HepG2 (cell line): Measurements from ENCODE around the gene CNKSR3. TPM values are rescaled to one million over a fixed set of nuclear protein-coding genes. Genes with fewer than 3 reads are reported as not detected.
A peak's percentile ranks its signal among the peaks of the same experiment; 100 is the strongest.

ENCODE experiments used
- AHDC1 ChIP-seq: sonication (generic); formaldehyde crosslinking; IDR thresholded peaks from 2 replicates; pipeline ENCODE4 v1.5.1; 2020; ENCODE audit warnings: mild to moderate bottlenecking, missing genetic modification reagents, borderline replicate concordance
- ARID3A ChIP-seq: IDR thresholded peaks from 2 replicates; pipeline ENCODE4 v1.6.1; 2012; ENCODE audit warnings: low read depth, low read length, improper control_type of control experiment
- FOXP4 ChIP-seq: sonication (generic); formaldehyde crosslinking; IDR thresholded peaks from 2 replicates; pipeline ENCODE4 v1.4.0; 2020; ENCODE audit warnings: missing genetic modification reagents
- HNF4A ChIP-seq: sonication (generic); formaldehyde crosslinking; IDR thresholded peaks from 2 replicates; pipeline ENCODE4 v1.4.0; 2020; ENCODE audit warnings: missing genetic modification reagents
- MEF2D ChIP-seq: sonication (generic); formaldehyde crosslinking; IDR thresholded peaks from 2 replicates; pipeline ENCODE4 v1.5.1; 2020; ENCODE audit warnings: mild to moderate bottlenecking, missing genetic modification reagents
- SALL1 ChIP-seq: sonication (generic); formaldehyde crosslinking; IDR thresholded peaks from 2 replicates; pipeline ENCODE4 v1.8.0; 2022; ENCODE audit warnings: mild to moderate bottlenecking, missing genetic modification reagents
- SOX6 ChIP-seq, 2 experiments: fragments of 450-650 bp in 1 of 2; sonication (generic) in 1 of 2; formaldehyde crosslinking in 1 of 2; IDR thresholded peaks; 2 replicates each; pipeline versions ENCODE4 v1.4.0 to v1.6.1; 2017 to 2020; ENCODE audit warnings: antibody characterized with exemption in 1 of 2, mild to moderate bottlenecking in 1 of 2, missing genetic modification reagents in 1 of 2
- TEAD3 ChIP-seq: optimal IDR thresholded peaks from 2 replicates; pipeline ENCODE3; 2016; ENCODE audit warnings: borderline replicate concordance
- ZBTB26 ChIP-seq: IDR thresholded peaks from 2 replicates; pipeline ENCODE4 v1.6.1; 2016; ENCODE audit warnings: missing compliant biosample characterization, missing genetic modification reagents, borderline replicate concordance
- ZGPAT ChIP-seq: IDR thresholded peaks from 2 replicates; pipeline ENCODE4 v1.6.1; 2016; ENCODE audit warnings: mild to moderate bottlenecking
- ZUFSP ChIP-seq: sonication (generic); formaldehyde crosslinking; IDR thresholded peaks from 2 replicates; pipeline ENCODE4 v1.9.0; 2021; ENCODE audit warnings: missing genetic modification reagents, mild to moderate bottlenecking, borderline replicate concordance
- polyA plus RNA-seq, 8 experiments: library from polyadenylated mRNA; depleted of rRNA in 3 of 8; stranded (reverse) in 7 of 8; unstranded in 1 of 8; fragments of >200 nt; fragmentation: Illumina TruSeq in 4 of 8; extraction: Trizol in 4 of 8; gene quantifications; 2 replicates each; pipeline versions ENCODE4 v1.2.1 to v1.2.3, GENCODE V29; 2011 to 2016; ENCODE audit warnings: low read depth in 4 of 8, missing spikeins in 1 of 8, mixed read lengths in 1 of 8; ENCODE audit not compliant: insufficient read depth in 1 of 8
- total RNA-seq, 5 experiments: library from RNA; depleted of rRNA; stranded (reverse); fragments of >200 nt; fragmentation: Illumina TruSeq; extraction: Trizol; gene quantifications; 2 replicates each; pipeline ENCODE4 v1.2.3, GENCODE V29; 2016; ENCODE audit warnings: low read depth in 1 of 5

Gene CNKSR3
- total and polyA plus RNA-seq, 2 of the 13 experiments (the other 11 are each of a cell fraction or from before 2014, with no cell fraction given) = 9.2 to 38.6 TPM

GRCh38 chr6:154430481-154430919 is 80.0 kb downstream of the CNKSR3 start (continued):
- peak; percentile 81; the same call in 1 of the 2 replicates for TF ChIP-seq AHDC1
- peak; percentile 76 for TF ChIP-seq ARID3A
- TF ChIP-seq ZGPAT (CRISPR knock-in tag) = peak; percentile 50; the same call in 1 of the 2 replicates
- no peak for TF ChIP-seq SOX6 (IDR thresholded peaks at IDR 0.05)
- TF ChIP-seq SOX6 (CRISPR knock-in tag; IDR thresholded peaks at IDR 0.05) = peak; percentile 81
- TF ChIP-seq FOXP4 (CRISPR knock-in tag) = peak; percentile 67; the same call in 1 of the 2 replicates
- peak; percentile 37; the same call in 1 of the 2 replicates for TF ChIP-seq SALL1 (CRISPR knock-in tag)
- TF ChIP-seq ZUFSP (CRISPR knock-in tag) = no peak
- peak; percentile 22; the same call in 1 of the 2 replicates for TF ChIP-seq MEF2D (CRISPR knock-in tag)
- TF ChIP-seq HNF4A (CRISPR knock-in tag) = peak; percentile 45
- no peak for TF ChIP-seq ZBTB26 (CRISPR knock-in tag)
- peak; percentile 32 for TF ChIP-seq TEAD3 (CRISPR knock-in tag)
